Endodermal cell (in vitro differentiated cells): ENCODE measurements around the gene MAPT. TPM values are rescaled to one million over a fixed set of nuclear protein-coding genes. Genes with fewer than 3 reads are reported as not detected.
"Not testable (repeated sequence)": the region's sequence is repeated elsewhere in the genome, so short reads cannot be mapped to it uniquely, and the experiment has no call there.

ENCODE experiments used
- DNase-seq: peaks from one replicate; pipeline ENCODE4 v3.0.0-alpha.2; 2017
- H3K27ac ChIP-seq: 2 replicates; pipeline ENCODE4 v1.5.1; 2013; ENCODE audit warnings: mild to moderate bottlenecking, low read depth, low read length, moderate library complexity
- H3K27me3 ChIP-seq: 2 replicates; pipeline ENCODE4 v1.6.1; 2013; ENCODE audit warnings: mild to moderate bottlenecking, low read length, moderate library complexity; ENCODE audit not compliant: insufficient read depth, control insufficient read depth, poor library complexity, severe bottlenecking
- H3K36me3 ChIP-seq: 2 replicates; pipeline ENCODE4 v1.7.0; 2013; ENCODE audit warnings: mild to moderate bottlenecking, low read length, moderate library complexity; ENCODE audit not compliant: control insufficient read depth, insufficient read depth
- H3K4me1 ChIP-seq: one replicate; pipeline ENCODE4 v1.7.0; 2013; ENCODE audit warnings: low read length; ENCODE audit not compliant: control insufficient read depth, insufficient read depth
- H3K4me3 ChIP-seq: 2 replicates; pipeline ENCODE4 v1.5.1; 2013; ENCODE audit warnings: mild to moderate bottlenecking, low read length, moderate library complexity
- H3K9ac ChIP-seq: 2 replicates; pipeline ENCODE4 v1.6.1; 2013; ENCODE audit warnings: mild to moderate bottlenecking, low read length, moderate library complexity; ENCODE audit not compliant: poor library complexity, severe bottlenecking; ENCODE audit errors: extremely low read depth
- H3K9me3 ChIP-seq: 2 replicates; pipeline ENCODE4 v1.6.1; 2013; ENCODE audit warnings: mild to moderate bottlenecking, low read length, moderate library complexity; ENCODE audit not compliant: control insufficient read depth
- H3K27ac Mint-ChIP-seq: 2 replicates; pipeline ENCODE4 v1.8.0; 2020; ENCODE audit warnings: mixed read lengths
- H3K27me3 Mint-ChIP-seq: 2 replicates; pipeline ENCODE4 v1.8.0; 2021; ENCODE audit warnings: mild to moderate bottlenecking, mixed read lengths; ENCODE audit not compliant: insufficient read depth
- H3K36me3 Mint-ChIP-seq: 2 replicates; pipeline ENCODE4 v1.8.0; 2020; ENCODE audit warnings: low read depth, mixed read lengths
- H3K4me1 Mint-ChIP-seq: 2 replicates; pipeline ENCODE4 v1.8.0; 2020; ENCODE audit warnings: mixed read lengths
- H3K4me3 Mint-ChIP-seq: 2 replicates; pipeline ENCODE4 v1.8.0; 2020; ENCODE audit warnings: mild to moderate bottlenecking, moderate library complexity, mixed read lengths
- H3K9me3 Mint-ChIP-seq: 2 replicates; pipeline ENCODE4 v1.8.0; 2020; ENCODE audit warnings: mild to moderate bottlenecking, mixed read lengths
- CTCF ChIP-seq: fragments of 200-600 bp; sonication (generic); conservative IDR thresholded peaks from 2 replicates; pipeline ENCODE4 v1.5.0; 2021; ENCODE audit warnings: antibody characterized with exemption, mild to moderate bottlenecking
- WGBS, 2 experiments: methylation state at CpG; one replicate each; pipeline versions ENCODE4 v1.1.5 to v1.1.7; 2013; ENCODE audit warnings: missing lambda C conversion rate in 2 of 2, mixed read lengths in 1 of 2; ENCODE audit not compliant: insufficient coverage in 1 of 2, insufficient read length in 1 of 2; 5-methylcytosine and 5-hydroxymethylcytosine counted together
- total RNA-seq, 2 donors: library from RNA; stranded (reverse); fragmentation: NEBNext Ultra II Directional in 1 of 2; extraction: Animal tissue kit (Norgen Biotek cat#: 25700) in 1 of 2; gene quantifications; 2 replicates in 1 of 2; 3 replicates in 1 of 2; pipeline ENCODE4 v1.2.1, GENCODE V29; 2021

MAPT gene
- total RNA-seq, 2 donors from 2014 or later: 0.69 to 0.73 TPM

- TF ChIP-seq CTCF: no peak
Measured at GRCh38 chr17:45955326-45955725, 61.0 kb downstream of the MAPT start.

DNA sequence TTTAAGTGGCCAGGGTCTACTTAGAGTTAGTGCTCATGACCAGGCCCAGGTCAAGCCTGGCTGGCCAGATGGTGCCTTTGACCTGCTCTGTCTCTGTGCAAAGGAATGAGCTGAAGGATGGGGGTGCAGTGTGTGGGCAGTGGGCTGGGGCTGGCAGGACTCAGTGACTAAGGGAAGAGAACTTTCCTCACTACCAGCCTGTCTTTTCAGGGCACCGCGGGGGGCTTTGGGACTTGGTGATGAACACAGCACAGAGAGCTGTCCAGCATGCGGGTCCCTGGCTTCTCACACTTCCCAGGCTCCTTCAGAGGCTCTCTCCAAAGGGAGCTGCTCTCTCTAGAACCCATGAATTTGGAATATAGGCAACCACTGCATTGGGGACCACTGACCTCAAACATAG is 61.7 kb downstream of the MAPT start:
- Histone ChIP-seq H3K9ac (no peak overlapping the region), H3K27me3 (peaks cover 3% of the 10 kb centered on the region), H3K36me3 (no peaks in the 10 kb centered on the region), H3K9me3 (no peaks in the 10 kb centered on the region), H3K4me1 (no peaks in the 10 kb centered on the region), H3K4me3 (no peak overlapping the region), H3K27ac (no peak overlapping the region)
- Mint-ChIP-seq H3K4me3 (no peak overlapping the region), H3K9me3 (no peaks in the 10 kb centered on the region), H3K27me3 (peaks cover 8% of the 10 kb centered on the region), H3K27ac (no peak overlapping the region), H3K36me3 (no peaks in the 10 kb centered on the region), H3K4me1 (peaks cover 6% of the 10 kb centered on the region)
- peak; percentile 72 for DNase-seq
- no peak for TF ChIP-seq CTCF
- 95 to 100% methylated on average over 1 to 3 of the region's 3 CpGs for WGBS, 2 experiments

More at GRCh38 chr17:45955326-45955725, 61.0 kb downstream of the MAPT start:
- Histone ChIP-seq H3K4me3 (no peak overlapping the region), H3K36me3 (no peaks in the 10 kb centered on the region), H3K27ac (no peak overlapping the region), H3K9ac (no peak overlapping the region), H3K4me1 (no peaks in the 10 kb centered on the region), H3K27me3 (peaks cover 6% of the 10 kb centered on the region), H3K9me3 (no peaks in the 10 kb centered on the region)
- Mint-ChIP-seq H3K9me3 (no peaks in the 10 kb centered on the region), H3K36me3 (no peaks in the 10 kb centered on the region), H3K27ac (no peak overlapping the region), H3K4me1 (peaks cover 6% of the 10 kb centered on the region), H3K4me3 (no peak overlapping the region), H3K27me3 (peaks cover 13% of the 10 kb centered on the region)
- no peak for DNase-seq
- WGBS, 2 experiments: 87 to 93% methylated on average over 8 to 10 of the region's 10 CpGs

DNA sequence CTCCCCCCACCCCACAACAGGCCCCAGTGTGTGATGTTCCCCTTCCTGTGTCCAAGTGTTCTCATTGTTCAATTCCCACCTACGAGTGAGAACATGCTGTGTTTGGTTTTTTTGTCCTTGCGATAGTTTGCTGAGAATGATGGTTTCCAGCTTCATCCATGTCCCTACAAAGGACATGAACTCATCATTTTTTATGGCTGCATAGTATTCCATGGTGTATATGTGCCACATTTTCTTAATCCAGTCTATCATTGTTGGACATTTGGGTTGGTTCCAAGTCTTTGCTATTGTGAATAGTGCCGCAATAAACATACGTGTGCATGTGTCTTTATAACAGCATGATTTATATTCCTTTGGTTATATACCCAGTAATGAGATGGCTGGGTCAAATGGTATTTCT is 62.4 kb downstream of the MAPT start:
- H3K4me1 Mint-ChIP-seq, H3K9me3 ChIP-seq, H3K9me3 Mint-ChIP-seq, H3K4me1 ChIP-seq, H3K27ac Mint-ChIP-seq, H3K36me3 ChIP-seq, H3K4me3 Mint-ChIP-seq, H3K9ac ChIP-seq, H3K36me3 Mint-ChIP-seq, H3K27me3 Mint-ChIP-seq, H3K27me3 ChIP-seq, H3K27ac ChIP-seq, H3K4me3 ChIP-seq, DNase-seq: not testable (repeated sequence)
- WGBS, 2 experiments: no CpG with 5 or more reads among the region's 4 CpGs

DNA sequence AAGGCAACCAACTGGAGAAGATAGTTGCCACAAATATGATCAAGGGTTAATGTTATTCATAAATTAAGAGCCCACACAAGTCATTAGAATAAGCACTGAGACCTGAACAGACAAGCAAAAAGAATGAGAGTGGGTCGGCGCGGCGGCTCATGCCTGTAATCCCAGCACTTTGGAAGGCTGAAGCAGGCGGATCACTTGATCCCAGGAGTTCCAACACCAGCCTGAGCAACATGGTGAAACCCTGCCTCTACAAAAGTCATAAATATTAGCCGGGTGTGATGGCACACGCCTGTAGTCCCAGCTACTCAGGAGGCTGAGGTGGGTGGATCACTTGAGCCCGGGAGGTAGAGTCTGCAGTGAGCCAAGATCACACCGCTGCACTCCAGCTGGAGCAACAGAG is 64.0 kb downstream of the MAPT start:
- TF ChIP-seq CTCF: no peak
- H3K27ac ChIP-seq: no peak overlapping the region
- no peak overlapping the region for H3K9ac ChIP-seq
- no peak for DNase-seq
- Mint-ChIP-seq H3K4me1 (no peaks in the 10 kb centered on the region), H3K4me3 (no peak overlapping the region), H3K27ac (no peak overlapping the region), H3K36me3 (no peaks in the 10 kb centered on the region), H3K27me3 (no peaks in the 10 kb centered on the region), H3K9me3 (no peaks in the 10 kb centered on the region)
- WGBS, 2 experiments: 94 to 96% methylated on average over 7 to 9 of the region's 9 CpGs
- no peaks in the 10 kb centered on the region for H3K36me3 ChIP-seq
- no peaks in the 10 kb centered on the region for H3K4me1 ChIP-seq
- H3K4me3 ChIP-seq: no peak overlapping the region
- no peaks in the 10 kb centered on the region for H3K27me3 ChIP-seq
- no peaks in the 10 kb centered on the region for H3K9me3 ChIP-seq
